GM18870 (cell line): ENCODE results near the gene L1CAM.

Experiments used
- ATAC-seq: cut with Tn5 transposase; IDR thresholded peaks from one replicate; pipeline ENCODE4 v1.9.1; 2021; ENCODE audit warnings: moderate library complexity; ENCODE audit not compliant: unreplicated experiment

Gene L1CAM

GRCh38 chrX:153812220-153812619 lies 73.8 kb downstream of the L1CAM start:
- ATAC-seq = no peak
